ENCODE results near the gene ZNFX1. TPM values are rescaled to one million over a fixed set of nuclear protein-coding genes. Genes with fewer than 3 reads are reported as not detected.

Gene ZNFX1
- polyA plus RNA-seq, 3 donors from 2014 or later, result 17.2 to 59.2 (median 17.9) TPM

DNA sequence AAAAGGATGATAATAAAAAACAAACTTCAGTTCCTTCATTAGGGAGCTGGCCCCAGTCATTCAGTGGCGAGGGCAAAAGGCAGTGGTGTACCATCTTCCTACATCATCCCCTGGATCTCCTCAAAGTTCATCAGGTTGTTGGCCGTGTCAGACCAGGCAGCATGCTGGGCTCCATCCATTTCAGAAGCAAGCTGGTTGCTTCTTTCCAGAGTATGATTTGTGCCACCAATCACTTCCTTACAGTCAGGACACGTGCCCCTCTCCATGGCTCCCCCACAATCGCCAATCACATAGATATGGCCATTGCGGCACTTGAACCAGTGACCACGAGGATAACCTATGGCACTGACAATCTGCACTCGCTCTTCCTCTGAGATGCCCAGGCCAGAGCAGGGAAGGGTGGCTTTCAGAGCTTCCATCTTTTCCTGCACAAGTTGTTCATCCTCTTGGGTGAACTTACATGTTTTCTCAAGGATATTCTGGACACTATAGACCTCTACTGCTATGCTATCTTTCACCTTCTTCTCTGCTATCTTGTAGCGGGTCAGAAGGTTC lies 30.6 kb downstream of the ZNFX1 start:
- no peak for DNase-seq
- peaks cover 0 to 2% (median 2%) of the 10 kb centered on the region in 3 donors for H3K27me3 Mint-ChIP-seq (ENCODE audit: low read depth in 3 of 3)
- H3K4me1 Mint-ChIP-seq, result no peaks in the 10 kb centered on the region
- H3K4me3 Mint-ChIP-seq, result no peak overlapping the region
- peak overlapping the region in 4 of 6 donors; percentile 36 to 68 (median 58) for H3K27ac Mint-ChIP-seq
- peaks cover 16 to 48% (median 36%) of the 10 kb centered on the region in 3 donors for H3K36me3 Mint-ChIP-seq
- no peaks in the 10 kb centered on the region for H3K9me3 Mint-ChIP-seq

DNA sequence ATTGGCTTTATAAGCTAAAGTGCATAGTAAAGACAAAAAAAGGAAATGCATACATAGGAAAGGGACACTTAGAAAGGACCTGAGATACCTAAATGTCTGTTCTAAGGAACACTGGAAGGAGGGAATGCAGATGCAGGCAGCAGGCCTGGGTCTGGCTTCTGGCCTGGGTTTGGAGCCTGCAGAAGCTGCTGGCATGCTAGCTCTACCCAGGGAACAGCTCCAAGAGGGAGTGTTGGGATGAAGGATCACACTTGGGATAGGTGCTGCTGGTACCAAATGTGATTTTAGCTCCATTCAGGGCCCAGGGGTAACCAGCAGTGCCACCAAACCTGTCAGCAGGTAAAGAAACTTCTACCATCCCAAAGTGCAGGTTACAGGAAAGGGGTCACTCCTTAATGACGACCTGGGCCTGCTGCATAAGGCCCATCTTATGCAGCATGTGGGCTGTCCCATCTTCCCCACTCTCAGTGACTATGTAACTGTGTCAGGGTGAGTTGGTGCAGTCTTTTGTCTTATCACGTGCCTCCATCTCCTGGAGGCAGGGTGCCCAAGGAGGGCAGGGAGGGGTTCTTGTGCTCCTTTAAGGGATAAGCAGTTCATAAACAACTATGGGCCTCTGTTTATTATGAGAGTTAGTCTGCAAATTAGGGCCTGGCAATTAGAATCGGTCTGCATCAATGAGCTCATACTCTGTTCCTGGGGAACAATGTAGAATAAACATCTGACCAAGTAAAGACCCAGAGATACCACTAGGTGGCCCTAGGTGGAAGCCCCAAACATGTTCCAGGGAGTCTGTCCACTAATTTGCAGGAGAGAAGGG lies 31.7 kb downstream of the ZNFX1 start:
- peak in 1 of 3 donors; percentile 21 for DNase-seq
- Mint-ChIP-seq H3K4me1 (no peaks in the 10 kb centered on the region), H3K9me3 (no peaks in the 10 kb centered on the region), H3K36me3 (peaks cover 14 to 54% (median 32%) of the 10 kb centered on the region in 3 donors), H3K27me3 (ENCODE audit: low read depth in 3 of 3) (peaks cover 0 to 2% (median 2%) of the 10 kb centered on the region in 3 donors), H3K4me3 (no peak overlapping the region), H3K27ac (peak overlapping the region in 5 of 6 donors; percentile 42 to 77 (median 64))

DNA sequence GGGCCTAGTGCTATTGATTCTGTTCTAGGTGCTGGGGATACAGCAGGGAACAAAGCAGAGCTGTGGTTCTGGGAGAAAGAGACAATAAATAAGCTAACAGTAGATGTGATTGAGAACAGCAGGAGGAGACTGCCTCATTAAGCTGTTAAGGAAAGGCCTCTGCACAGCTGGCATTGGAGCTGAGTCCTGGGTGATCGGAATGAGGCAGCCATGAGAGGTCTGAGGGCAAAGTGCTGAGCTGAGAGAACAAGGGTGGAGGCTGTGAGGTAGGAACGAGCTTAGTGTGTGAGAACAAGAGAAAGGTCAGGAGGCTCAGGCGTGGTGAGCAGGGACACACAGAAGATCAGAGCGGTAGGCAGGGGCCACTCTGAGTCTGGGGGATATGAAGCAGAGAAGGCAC lies 40.3 kb downstream of the ZNFX1 start:
- no peaks in the 10 kb centered on the region for H3K9me3 Mint-ChIP-seq
- H3K4me3 Mint-ChIP-seq, result no peak overlapping the region
- H3K27me3 Mint-ChIP-seq (ENCODE audit: low read depth in 3 of 3), result peaks cover 0 to 2% (median 1%) of the 10 kb centered on the region in 3 donors
- no peak for DNase-seq
- no peaks in the 10 kb centered on the region for H3K4me1 Mint-ChIP-seq
- H3K27ac Mint-ChIP-seq, result peak overlapping the region in 3 of 6 donors; percentile 42 to 75 (median 62)
- peaks cover 29 to 58% (median 33%) of the 10 kb centered on the region in 3 donors for H3K36me3 Mint-ChIP-seq

DNA sequence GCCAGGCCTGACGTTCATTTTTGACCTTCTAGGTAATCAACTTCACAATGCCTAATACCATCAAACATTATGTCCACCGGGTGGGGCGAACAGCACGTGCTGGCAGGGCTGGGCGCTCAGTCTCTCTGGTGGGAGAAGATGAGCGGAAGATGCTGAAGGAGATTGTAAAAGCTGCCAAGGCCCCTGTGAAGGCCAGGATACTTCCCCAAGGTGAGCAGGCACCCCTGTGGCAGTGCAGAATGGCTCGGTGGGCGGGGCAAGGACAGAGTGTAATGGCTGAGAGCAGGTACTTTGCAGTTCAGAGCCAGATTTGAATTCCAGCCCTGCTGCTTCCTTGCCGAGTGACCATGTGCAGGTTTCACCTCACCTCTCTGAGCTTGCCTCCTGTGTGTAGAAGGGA lies 41.6 kb downstream of the ZNFX1 start:
- Mint-ChIP-seq H3K4me3 (no peak overlapping the region), H3K27ac (peak overlapping the region in 1 of 6 donors; percentile 40), H3K27me3 (ENCODE audit: low read depth in 3 of 3) (peaks cover 0 to 2% (median 1%) of the 10 kb centered on the region in 3 donors), H3K36me3 (peaks cover 30 to 49% (median 32%) of the 10 kb centered on the region in 3 donors), H3K9me3 (no peaks in the 10 kb centered on the region), H3K4me1 (no peaks in the 10 kb centered on the region)
- no peak for DNase-seq

DNA sequence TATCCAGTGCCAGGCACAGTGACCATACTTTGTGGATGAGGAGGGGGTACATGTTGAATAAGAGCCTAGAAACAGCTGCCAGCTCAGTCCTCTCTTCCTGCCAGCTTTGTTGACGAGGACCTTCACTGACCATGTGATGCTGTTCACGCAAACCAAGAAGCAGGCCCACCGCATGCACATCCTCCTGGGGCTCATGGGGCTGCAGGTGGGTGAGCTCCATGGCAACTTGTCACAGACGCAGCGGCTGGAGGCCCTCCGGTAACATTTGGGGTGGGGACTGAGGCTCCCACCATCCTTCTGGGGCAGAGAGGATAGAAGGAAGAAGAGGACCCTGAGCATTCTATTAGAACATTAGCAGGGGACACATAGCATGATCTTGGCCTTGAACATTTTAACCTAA lies 43.0 kb downstream of the ZNFX1 start:
- no peak for DNase-seq
- no peaks in the 10 kb centered on the region for H3K4me1 Mint-ChIP-seq
- peaks cover 29 to 49% (median 40%) of the 10 kb centered on the region in 3 donors for H3K36me3 Mint-ChIP-seq
- no peaks in the 10 kb centered on the region for H3K9me3 Mint-ChIP-seq
- peaks cover 0 to 2% (median 1%) of the 10 kb centered on the region in 3 donors for H3K27me3 Mint-ChIP-seq (ENCODE audit: low read depth in 3 of 3)
- H3K4me3 Mint-ChIP-seq, result no peak overlapping the region
- peak overlapping the region in 2 of 6 donors; percentile 63 for H3K27ac Mint-ChIP-seq

DNA sequence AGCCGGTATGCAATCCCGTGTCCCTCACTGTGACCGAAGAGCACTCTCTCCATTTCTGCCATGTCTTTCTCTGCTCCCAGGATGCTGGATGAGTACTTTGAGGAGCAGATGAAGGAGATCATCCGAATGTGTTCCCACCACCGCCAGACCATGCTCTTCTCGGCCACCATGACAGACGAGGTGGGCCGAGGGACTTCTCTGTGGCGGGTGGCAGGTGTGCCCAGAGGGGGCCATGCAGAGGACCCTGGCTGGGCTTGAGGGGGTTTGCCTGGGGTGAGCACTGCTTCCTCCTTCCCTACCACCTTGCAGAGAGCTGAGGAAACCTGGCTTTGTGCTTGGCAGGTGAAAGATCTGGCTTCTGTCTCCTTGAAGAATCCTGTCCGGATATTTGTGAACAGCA lies 44.6 kb downstream of the ZNFX1 start:
- Mint-ChIP-seq H3K27ac (no peak overlapping the region), H3K4me1 (no peaks in the 10 kb centered on the region), H3K9me3 (no peaks in the 10 kb centered on the region), H3K36me3 (peaks cover 23 to 49% (median 40%) of the 10 kb centered on the region in 3 donors), H3K4me3 (no peak overlapping the region), H3K27me3 (ENCODE audit: low read depth in 3 of 3) (peaks cover 0 to 2% (median 1%) of the 10 kb centered on the region in 3 donors)
- no peak for DNase-seq

DNA sequence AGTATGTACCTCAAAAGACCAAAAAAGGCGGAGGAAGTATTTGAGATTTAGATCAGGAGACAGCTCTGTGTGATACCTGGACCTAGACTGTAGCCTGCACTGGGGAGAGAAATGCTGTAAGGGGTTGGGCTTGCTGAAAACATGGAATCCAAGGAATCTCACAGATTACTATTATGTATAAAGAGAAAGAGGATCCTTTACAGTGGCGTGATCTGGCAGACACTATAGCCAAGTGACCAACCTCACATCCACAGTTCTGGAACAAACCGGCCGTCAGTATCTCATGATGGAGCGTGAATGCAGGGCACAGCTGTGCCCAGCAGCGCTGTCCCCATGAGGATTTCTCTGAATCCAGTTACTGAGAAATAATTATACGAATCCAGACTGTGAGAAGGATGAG lies 46.4 kb downstream of the ZNFX1 start:
- Mint-ChIP-seq H3K27me3 (ENCODE audit: low read depth in 3 of 3) (no peaks in the 10 kb centered on the region), H3K4me3 (no peak overlapping the region), H3K36me3 (peaks cover 18 to 45% (median 34%) of the 10 kb centered on the region in 3 donors), H3K4me1 (no peaks in the 10 kb centered on the region), H3K27ac (no peak overlapping the region), H3K9me3 (no peaks in the 10 kb centered on the region)
- no peak for DNase-seq

DNA sequence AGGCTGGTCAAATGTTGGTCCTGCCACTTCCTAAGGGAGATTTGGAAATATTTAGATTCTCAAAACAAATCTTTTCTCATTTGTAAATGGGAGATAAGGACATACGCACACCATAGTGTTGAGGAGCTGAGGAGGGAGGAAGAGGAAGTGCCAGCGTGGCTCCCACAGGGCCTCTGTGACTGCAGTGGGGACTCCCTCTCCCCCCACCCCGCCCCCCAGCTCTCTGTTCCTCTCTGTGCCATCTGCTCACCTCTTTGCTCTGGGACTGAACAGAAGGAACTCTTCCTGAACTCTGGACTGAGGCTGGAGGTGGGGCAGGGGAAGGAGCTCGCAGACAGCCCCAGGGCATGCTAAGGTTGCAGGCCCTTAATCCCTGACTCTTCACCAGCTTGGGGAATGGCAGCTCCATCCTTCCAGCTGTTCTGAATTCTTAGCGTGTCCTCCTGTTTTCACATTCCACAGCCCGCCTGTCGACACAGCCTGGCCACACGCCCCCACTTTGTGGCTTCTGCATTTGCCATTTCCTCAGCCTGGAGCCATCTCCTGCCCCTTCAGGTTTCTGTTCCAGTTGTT lies 47.2 kb downstream of the ZNFX1 start:
- H3K36me3 Mint-ChIP-seq, result peaks cover 24 to 53% (median 40%) of the 10 kb centered on the region in 3 donors
- H3K4me3 Mint-ChIP-seq, result no peak overlapping the region
- H3K9me3 Mint-ChIP-seq, result no peaks in the 10 kb centered on the region
- H3K27ac Mint-ChIP-seq, result peak overlapping the region in 2 of 6 donors; percentile 25 to 34
- no peaks in the 10 kb centered on the region for H3K4me1 Mint-ChIP-seq
- peaks cover 0 to 2% (median 0%) of the 10 kb centered on the region in 3 donors for H3K27me3 Mint-ChIP-seq (ENCODE audit: low read depth in 3 of 3)
- no peak for DNase-seq

DNA sequence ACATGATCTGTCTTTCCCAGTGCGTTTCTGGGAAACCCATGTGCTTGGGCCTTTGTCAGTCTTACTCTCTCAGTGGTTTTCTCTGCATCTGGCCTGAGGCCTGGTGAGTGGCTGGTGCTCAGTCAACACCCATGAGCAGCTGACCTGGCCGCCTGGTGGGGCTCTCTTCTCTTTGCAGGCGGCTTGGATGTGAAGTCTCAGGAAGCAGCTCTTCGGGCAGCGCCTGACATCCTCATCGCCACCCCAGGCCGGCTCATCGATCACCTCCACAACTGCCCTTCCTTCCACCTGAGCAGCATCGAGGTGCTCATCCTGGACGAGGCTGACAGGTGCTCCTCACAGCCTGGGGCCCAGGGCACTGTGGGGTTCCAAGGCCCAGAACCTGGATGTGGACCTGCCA lies 47.8 kb downstream of the ZNFX1 start:
- Mint-ChIP-seq H3K27me3 (ENCODE audit: low read depth in 3 of 3) (peaks cover 0 to 3% (median 0%) of the 10 kb centered on the region in 3 donors), H3K4me1 (no peaks in the 10 kb centered on the region), H3K9me3 (no peaks in the 10 kb centered on the region), H3K4me3 (no peak overlapping the region), H3K36me3 (peaks cover 26 to 53% (median 38%) of the 10 kb centered on the region in 3 donors), H3K27ac (peak overlapping the region in 2 of 6 donors; percentile 34 to 46)
- DNase-seq, result no peak

DNA sequence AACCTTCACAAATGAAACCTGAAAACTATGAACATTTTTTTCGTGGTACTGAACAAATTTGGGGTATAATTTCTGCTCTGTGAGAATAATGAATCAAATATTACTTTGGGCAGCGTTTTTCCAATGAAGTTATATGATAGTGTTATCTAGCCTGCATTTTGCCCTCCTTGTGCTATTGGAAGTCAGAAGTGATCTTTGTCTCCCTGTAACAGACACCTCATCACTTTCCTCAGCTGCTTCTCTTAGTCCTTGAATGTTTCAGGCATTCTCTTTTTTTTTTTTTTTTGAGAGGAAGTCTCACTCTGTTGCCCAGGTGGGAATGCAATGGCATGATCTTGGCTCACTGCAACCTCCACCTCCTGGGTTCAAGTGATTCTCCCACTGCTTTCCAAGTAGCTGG lies 48.5 kb downstream of the ZNFX1 start:
- H3K4me3 Mint-ChIP-seq, result no peak overlapping the region

DNA sequence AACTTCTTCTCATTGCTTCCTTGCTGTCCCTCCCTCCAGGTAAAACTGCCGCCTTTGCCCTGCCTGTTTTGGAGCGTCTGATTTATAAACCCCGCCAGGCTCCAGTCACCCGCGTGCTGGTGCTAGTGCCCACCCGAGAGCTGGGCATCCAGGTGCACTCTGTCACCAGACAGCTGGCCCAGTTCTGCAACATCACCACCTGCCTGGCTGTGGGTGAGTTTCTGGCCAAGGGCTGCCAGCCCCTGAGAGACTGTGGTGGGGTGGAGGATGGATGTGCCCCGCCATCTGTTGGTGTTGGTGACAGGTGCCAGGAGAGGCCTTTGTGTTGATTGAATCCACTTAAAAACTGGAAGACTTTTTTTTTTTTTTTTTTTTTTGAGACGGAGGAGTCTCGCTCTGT lies 49.2 kb downstream of the ZNFX1 start:
- Mint-ChIP-seq H3K36me3 (peaks cover 25 to 50% (median 35%) of the 10 kb centered on the region in 3 donors), H3K4me3 (no peak overlapping the region), H3K27ac (peak overlapping the region in 1 of 6 donors; percentile 11), H3K9me3 (no peaks in the 10 kb centered on the region), H3K4me1 (no peaks in the 10 kb centered on the region), H3K27me3 (ENCODE audit: low read depth in 3 of 3) (peaks cover 0 to 9% (median 0%) of the 10 kb centered on the region in 3 donors)
- no peak for DNase-seq

More for the DNA sequence above, 48.5 kb downstream of the ZNFX1 start:
- Mint-ChIP-seq H3K9me3 (no peaks in the 10 kb centered on the region), H3K27ac (peak overlapping the region in 1 of 6 donors; percentile 30), H3K4me1 (no peaks in the 10 kb centered on the region), H3K36me3 (peaks cover 25 to 51% (median 36%) of the 10 kb centered on the region in 3 donors), H3K27me3 (ENCODE audit: low read depth in 3 of 3) (peaks cover 0 to 7% (median 0%) of the 10 kb centered on the region in 3 donors)
- DNase-seq, result no peak

DNA sequence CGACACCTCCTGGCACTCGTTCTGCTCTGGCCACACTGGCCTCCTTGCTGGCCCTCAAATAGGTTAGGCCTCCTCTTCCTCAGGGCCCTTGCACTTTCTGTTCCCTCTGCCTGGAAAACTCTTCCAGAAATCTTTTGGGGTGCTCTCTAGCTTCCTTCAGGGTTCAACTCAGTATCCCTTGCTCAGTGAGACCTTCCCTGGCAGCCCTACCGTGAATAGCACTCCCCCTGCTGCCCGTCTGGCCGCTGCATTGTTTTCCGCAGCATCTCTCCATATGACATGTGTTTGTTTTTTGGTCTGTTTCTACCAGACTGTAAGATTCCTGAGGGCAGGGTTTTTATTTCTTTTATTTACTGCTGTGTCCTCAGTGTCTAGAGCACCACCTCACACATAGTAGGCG lies 52.0 kb downstream of the ZNFX1 start:
- Mint-ChIP-seq H3K36me3 (peaks cover 28 to 48% (median 30%) of the 10 kb centered on the region in 3 donors), H3K4me3 (no peak overlapping the region), H3K4me1 (peaks cover 4 to 5% of the 10 kb centered on the region in 2 donors), H3K27ac (peak overlapping the region in 3 of 6 donors; percentile 19 to 67 (median 64)), H3K9me3 (no peaks in the 10 kb centered on the region), H3K27me3 (ENCODE audit: low read depth in 3 of 3) (peaks cover 0 to 9% (median 0%) of the 10 kb centered on the region in 3 donors)
- no peak for DNase-seq

DNA sequence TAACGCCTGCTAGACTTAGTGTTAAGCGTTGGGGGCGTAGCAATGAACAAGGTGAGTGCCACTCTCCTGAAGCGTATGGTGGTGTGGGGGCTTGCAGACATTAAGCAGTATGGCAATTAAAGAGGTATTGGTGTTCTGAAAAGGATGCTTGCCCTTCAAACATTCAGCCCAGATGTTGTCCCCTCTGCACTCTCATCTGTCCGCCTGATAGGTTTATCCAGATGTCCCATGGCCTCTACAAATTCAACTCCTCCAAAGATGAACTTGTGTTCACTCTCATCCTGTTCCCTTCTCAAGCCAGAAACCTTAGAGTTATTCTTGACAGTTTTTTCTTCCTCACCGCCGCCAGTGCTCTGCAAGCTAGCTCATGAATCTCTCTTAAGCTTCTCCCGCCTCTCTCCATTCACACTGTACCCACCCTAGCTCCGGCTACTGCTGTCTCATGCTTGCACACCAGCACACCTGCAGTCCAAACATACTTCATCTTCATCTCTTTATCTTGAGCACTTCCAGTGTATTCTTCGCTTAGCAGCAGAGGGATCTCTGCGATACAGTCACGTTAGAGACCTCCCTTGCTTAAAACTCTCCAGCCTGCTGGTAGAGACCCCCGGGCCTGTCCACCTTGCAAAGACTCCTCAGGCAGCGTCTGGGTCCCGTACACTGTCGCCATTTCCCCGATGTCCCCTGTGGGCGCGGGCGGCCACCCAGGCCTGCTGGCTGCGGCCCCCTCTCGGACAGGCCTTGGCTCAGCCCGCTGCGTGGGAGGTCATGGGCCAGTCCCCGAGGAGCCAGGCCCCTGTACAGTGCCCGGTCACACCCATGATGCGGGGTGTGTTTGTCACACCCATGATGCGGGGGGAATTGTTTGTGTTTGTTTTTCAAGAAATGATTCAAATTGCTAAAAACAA lies 57.7 kb downstream of the ZNFX1 start:
- no peak for DNase-seq
- Mint-ChIP-seq H3K27ac (peak overlapping the region; percentile 99 to 100 (median 100)), H3K36me3 (peaks cover 14 to 20% (median 15%) of the 10 kb centered on the region in 3 donors), H3K4me1 (peaks cover 30 to 37% of the 10 kb centered on the region in 2 donors), H3K9me3 (no peaks in the 10 kb centered on the region), H3K4me3 (peak overlapping the region; percentile 96 to 99 (median 97)), H3K27me3 (ENCODE audit: low read depth in 3 of 3) (peaks cover 9 to 15% (median 12%) of the 10 kb centered on the region in 3 donors)

Data from immature natural killer cell (primary cell).